Calu3 (cell line): ENCODE results near the gene SDCBP2. TPM values are rescaled to one million over a fixed set of nuclear protein-coding genes. Genes with fewer than 3 reads are reported as not detected.

Experiments used
- BruUV-seq: library from RNA; stranded (reverse); fragments of 400-500 nt; replicated peaks from 2 replicates; lab custom pipeline; 2021; lab: Mats Ljungman, UMichigan
- CTCF ChIA-PET: fragments of 300-600 bp; sonication (Branson Sonifier 250); formaldehyde crosslinking; loops from one replicate; lab custom pipeline; 2022; ENCODE audit warnings: antibody characterized with exemption; lab: Charles Lee
- DNase-seq: peaks from one replicate; pipeline ENCODE4 v3.0.0; 2022
- H3K27ac Mint-ChIP-seq: one replicate; pipeline ENCODE4 v1.8.0; 2022; ENCODE audit warnings: mixed read lengths; ENCODE audit not compliant: unreplicated experiment
- H3K27me3 Mint-ChIP-seq: one replicate; pipeline ENCODE4 v1.8.0; 2022; ENCODE audit warnings: mixed read lengths; ENCODE audit not compliant: unreplicated experiment
- H3K36me3 Mint-ChIP-seq: one replicate; pipeline ENCODE4 v1.8.0; 2022; ENCODE audit warnings: mild to moderate bottlenecking, moderate library complexity, mixed read lengths; ENCODE audit not compliant: insufficient read depth, unreplicated experiment
- H3K4me1 Mint-ChIP-seq: one replicate; pipeline ENCODE4 v1.8.0; 2022; ENCODE audit warnings: mild to moderate bottlenecking, low read depth, mixed read lengths; ENCODE audit not compliant: unreplicated experiment
- H3K4me3 Mint-ChIP-seq: one replicate; pipeline ENCODE4 v1.8.0; 2022; ENCODE audit warnings: mild to moderate bottlenecking, low read depth, moderate library complexity, mixed read lengths; ENCODE audit not compliant: unreplicated experiment
- H3K9me3 Mint-ChIP-seq: one replicate; pipeline ENCODE4 v1.8.0; 2022; ENCODE audit warnings: low read depth, mixed read lengths; ENCODE audit not compliant: unreplicated experiment
- intact Hi-C: fragments of 100-400 bp; cut with micrococcal nuclease; formaldehyde crosslinking; loops from one replicate; pipeline ENCODE4 v1.10.0; 2022; ENCODE audit not compliant: unreplicated experiment
- total RNA-seq: library from RNA; stranded (reverse); gene quantifications from 2 replicates; pipeline ENCODE4 v1.2.3, GENCODE V29; 2022
- TF ChIP-seq, protein P1 (sequence below): fragments of 200-600 bp; IDR thresholded peaks from one replicate; pipeline ENCODE4 v1.8.0; 2022; ENCODE audit warnings: antibody characterized with exemption; ENCODE audit not compliant: unreplicated experiment

The SDCBP2 gene
- total RNA-seq, 1 experiment from 2014 or later: 8.2 TPM

GRCh38 chr20:1331801-1332453 lies 3.0 kb upstream of the SDCBP2 start:
- H3K27ac Mint-ChIP-seq: no peak overlapping the region
- no peak overlapping the region for H3K4me3 Mint-ChIP-seq
- H3K36me3 Mint-ChIP-seq: peaks cover 29% of the 10 kb centered on the region
- TF ChIP-seq, protein P1, sequence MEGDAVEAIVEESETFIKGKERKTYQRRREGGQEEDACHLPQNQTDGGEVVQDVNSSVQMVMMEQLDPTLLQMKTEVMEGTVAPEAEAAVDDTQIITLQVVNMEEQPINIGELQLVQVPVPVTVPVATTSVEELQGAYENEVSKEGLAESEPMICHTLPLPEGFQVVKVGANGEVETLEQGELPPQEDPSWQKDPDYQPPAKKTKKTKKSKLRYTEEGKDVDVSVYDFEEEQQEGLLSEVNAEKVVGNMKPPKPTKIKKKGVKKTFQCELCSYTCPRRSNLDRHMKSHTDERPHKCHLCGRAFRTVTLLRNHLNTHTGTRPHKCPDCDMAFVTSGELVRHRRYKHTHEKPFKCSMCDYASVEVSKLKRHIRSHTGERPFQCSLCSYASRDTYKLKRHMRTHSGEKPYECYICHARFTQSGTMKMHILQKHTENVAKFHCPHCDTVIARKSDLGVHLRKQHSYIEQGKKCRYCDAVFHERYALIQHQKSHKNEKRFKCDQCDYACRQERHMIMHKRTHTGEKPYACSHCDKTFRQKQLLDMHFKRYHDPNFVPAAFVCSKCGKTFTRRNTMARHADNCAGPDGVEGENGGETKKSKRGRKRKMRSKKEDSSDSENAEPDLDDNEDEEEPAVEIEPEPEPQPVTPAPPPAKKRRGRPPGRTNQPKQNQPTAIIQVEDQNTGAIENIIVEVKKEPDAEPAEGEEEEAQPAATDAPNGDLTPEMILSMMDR: no peak
- no peak for DNase-seq
- H3K4me1 Mint-ChIP-seq: peaks cover 26% of the 10 kb centered on the region
- no peaks in the 10 kb centered on the region for H3K9me3 Mint-ChIP-seq
- no TSS peak for BruUV-seq
- intact Hi-C loops: no loop called here
- H3K27me3 Mint-ChIP-seq: no peaks in the 10 kb centered on the region
- CTCF ChIA-PET: interaction anchor here (0.7 kb wide), 1 partner anchor 848 kb away, joined by 6 read pairs; no protein-coding TSS in a partner anchor

- Mint-ChIP-seq H3K4me3 (no peak overlapping the region), H3K4me1 (peaks cover 26% of the 10 kb centered on the region), H3K27me3 (no peaks in the 10 kb centered on the region), H3K36me3 (peaks cover 29% of the 10 kb centered on the region), H3K9me3 (no peaks in the 10 kb centered on the region), H3K27ac (no peak overlapping the region)
- no peak for DNase-seq
- TF ChIP-seq, protein P1: no peak
- CTCF ChIA-PET: no interaction called here
- BruUV-seq: no TSS peak
- intact Hi-C loops: no loop called here
These were observed 2.2 kb upstream of the SDCBP2 start for GRCh38 chr20:1331101-1331500.

DNA sequence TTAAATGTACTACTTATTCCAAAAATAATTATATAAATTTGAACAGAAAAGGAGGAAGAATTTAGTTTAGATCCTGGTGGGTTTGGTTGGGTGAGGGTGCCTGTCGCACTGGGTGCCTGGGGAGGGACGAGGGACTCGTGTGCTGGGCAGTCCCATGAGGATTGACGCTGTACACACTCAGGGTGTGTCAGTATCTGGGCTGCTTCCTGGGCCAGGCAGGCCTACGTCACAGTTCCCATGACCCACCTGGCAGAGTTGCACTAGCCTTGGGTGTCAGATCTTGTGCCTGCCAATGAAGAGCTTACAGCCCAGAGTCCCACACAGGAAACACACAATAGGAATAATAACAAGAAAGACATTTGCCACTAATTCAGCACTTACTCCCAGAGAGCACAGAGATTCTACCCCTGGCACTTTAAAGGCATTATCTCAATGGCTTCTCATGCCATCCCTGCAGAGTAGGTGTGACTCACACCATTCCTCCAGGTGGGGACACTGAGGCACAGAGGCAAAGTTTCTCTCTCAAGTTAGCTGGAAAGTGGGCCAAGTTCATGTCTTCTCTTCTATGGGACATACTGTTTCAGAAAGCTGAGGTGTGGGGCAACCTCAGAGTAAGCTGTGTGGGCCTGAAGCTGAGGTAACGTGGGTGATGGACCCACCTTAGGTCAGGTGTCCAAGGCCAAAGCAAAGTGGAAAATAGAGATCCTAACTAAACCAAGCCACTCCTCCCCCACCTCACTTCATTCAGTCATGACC lies 1.3 kb upstream of the SDCBP2 start:
- H3K4me1 Mint-ChIP-seq: peaks cover 26% of the 10 kb centered on the region
- H3K27me3 Mint-ChIP-seq: no peaks in the 10 kb centered on the region
- TF ChIP-seq, protein P1: no peak
- DNase-seq: peak; percentile 63
- no TSS peak for BruUV-seq
- intact Hi-C loops: no loop called here
- H3K4me3 Mint-ChIP-seq: peak overlapping the region; percentile 58
- no peaks in the 10 kb centered on the region for H3K9me3 Mint-ChIP-seq
- H3K36me3 Mint-ChIP-seq: peaks cover 29% of the 10 kb centered on the region
- CTCF ChIA-PET: interaction anchor here (1.0 kb wide), 1 partner anchor 137 kb away, joined by 4 read pairs; no protein-coding TSS in a partner anchor
- no peak overlapping the region for H3K27ac Mint-ChIP-seq

DNA sequence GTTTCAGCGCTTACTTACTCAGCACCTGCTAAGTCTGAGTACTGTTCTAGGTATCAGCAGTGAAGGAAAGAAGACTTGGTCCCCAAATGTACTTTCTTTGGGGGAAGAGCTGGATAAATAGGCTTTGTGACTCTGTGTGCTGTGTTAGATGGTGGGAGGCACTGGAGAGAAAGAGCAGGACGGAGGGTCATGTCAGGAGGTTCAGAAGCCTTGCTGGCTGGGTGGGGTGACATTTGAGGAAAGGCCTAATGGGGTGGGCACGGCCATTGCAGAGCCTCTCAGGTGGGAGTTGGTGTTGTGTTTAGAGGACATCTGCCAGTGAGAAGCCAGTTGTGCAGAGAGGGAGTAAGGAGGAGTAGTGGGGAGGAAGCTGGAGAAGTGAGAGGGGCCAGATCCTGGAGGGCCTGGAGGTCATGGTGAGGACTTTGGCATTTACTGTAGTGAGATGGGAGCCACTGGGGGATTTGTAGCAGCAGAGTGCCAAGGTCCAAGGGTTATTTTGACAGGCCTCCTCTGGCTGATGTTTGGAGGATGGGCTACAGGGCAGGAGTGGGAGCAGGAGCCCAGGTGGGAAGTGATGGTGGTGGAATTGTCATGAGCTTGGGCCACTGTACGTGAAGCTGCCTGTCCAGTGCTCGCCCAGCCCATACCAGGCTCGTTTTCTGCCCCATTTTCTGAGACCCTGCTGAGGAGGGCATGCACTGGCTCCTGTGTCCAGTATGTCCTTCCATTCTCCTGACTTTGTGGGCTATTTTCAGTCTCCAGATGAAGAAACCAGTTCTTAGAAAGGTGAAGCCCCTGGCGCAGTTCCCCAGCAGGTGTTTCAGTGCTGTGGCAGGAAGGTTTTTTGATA lies 886 bp downstream of the SDCBP2 start:
- no peak for DNase-seq
- TF ChIP-seq, protein P1: no peak
- H3K27ac Mint-ChIP-seq: no peak overlapping the region
- no peaks in the 10 kb centered on the region for H3K9me3 Mint-ChIP-seq
- H3K36me3 Mint-ChIP-seq: peaks cover 29% of the 10 kb centered on the region
- intact Hi-C loops: no loop called here
- BruUV-seq: no TSS peak
- H3K4me1 Mint-ChIP-seq: peaks cover 26% of the 10 kb centered on the region
- no peaks in the 10 kb centered on the region for H3K27me3 Mint-ChIP-seq
- CTCF ChIA-PET: no interaction called here
- peak overlapping the region; percentile 58 for H3K4me3 Mint-ChIP-seq
